HG03103 (cell line): ENCODE measurements around the gene OPTN.
"Not testable (repeated sequence)": the region's sequence is repeated elsewhere in the genome, so short reads cannot be mapped to it uniquely, and the experiment has no call there.

Experiments
- ATAC-seq: cut with Tn5 transposase; IDR thresholded peaks from one replicate; pipeline ENCODE4 v1.9.1; 2021; ENCODE audit warnings: low read depth; ENCODE audit not compliant: unreplicated experiment

OPTN gene

GRCh38 chr10:13087986-13088618 lies 11.9 kb upstream of the OPTN start:
- no peak for ATAC-seq

DNA sequence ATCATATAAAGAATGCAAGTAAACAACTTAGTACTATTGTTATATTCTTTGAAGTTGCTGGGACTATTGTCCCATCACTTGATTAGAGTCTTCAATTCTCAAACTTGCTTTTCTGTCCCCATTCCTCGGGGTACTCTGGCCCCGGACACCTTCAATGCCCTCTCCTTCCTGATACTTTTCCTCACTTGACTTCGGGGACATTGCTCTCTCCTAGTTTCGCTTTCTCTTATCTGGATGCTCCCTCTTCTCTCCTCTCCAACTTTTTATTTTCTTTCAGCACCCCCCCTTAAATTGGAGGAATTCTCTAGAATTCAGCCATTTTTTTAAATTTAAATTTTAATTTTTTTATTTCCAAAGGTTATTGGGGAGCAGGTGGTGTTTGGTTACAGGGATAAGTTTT lies 10.6 kb upstream of the OPTN start:
- ATAC-seq = no peak

DNA sequence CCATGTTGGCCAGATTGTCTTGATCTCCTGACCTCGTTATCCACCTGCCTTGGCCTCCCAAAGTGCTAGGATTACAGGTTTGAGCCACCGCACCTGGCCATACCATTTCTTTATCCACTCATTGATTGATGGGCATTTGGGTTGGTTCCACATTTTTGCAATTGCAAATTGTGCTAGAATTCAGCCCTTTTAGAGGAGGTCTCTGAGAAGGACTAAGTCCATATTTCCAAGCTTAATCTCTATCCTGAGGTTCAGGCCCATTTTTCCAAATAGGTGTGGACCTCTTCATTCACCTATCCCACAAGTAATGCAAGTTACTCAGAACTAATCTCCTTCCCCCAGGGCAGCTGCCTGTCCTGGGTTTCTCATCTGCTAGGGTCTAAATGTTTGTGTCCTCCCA lies 9.7 kb upstream of the OPTN start:
- no peak for ATAC-seq

DNA sequence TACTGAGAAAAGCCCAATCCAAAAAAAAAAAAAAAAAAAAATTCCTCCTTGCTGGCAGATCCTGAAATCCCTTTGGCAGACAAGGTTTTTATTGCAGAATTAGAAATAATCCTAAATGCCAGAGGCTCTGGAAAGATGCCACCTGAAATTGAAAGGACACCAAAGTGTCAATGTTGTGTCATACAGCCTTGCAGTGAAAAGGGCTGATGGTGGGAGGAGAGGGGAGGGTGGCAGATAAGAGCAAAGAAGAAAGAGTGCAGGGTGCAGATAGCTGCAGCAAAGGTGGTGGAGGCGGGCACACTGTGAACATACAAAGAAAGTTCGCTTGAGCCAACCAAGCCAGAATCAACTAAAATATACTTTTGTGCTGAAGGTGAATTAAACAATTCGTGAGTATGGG lies 8.2 kb upstream of the OPTN start:
- no peak for ATAC-seq

GRCh38 chr10:13092291-13093102 lies 7.5 kb upstream of the OPTN start:
- no peak for ATAC-seq

GRCh38 chr10:13094082-13094481 lies 5.9 kb upstream of the OPTN start:
- not testable (repeated sequence) for ATAC-seq

DNA sequence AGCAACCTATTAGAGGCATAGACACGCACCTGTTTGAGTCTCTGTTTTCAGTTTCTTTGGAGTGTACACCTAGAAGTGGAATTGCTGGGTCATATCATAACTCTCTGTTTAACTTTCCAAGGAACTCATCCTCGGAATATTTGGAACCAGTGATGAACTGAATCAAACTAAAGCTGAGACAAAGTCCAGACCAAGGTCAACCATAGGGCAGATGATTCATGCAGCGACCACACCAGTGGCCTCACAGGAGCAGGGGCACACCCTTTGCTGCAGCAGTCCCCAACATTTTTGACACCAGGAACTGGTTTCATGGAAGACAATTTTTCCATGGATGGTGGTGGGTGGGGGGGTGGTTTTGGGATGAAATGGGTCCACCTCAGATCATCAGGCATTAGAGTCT lies 4.9 kb upstream of the OPTN start:
- ATAC-seq = no peak

GRCh38 chr10:13095929-13096328 lies 4.0 kb upstream of the OPTN start:
- no peak for ATAC-seq

DNA sequence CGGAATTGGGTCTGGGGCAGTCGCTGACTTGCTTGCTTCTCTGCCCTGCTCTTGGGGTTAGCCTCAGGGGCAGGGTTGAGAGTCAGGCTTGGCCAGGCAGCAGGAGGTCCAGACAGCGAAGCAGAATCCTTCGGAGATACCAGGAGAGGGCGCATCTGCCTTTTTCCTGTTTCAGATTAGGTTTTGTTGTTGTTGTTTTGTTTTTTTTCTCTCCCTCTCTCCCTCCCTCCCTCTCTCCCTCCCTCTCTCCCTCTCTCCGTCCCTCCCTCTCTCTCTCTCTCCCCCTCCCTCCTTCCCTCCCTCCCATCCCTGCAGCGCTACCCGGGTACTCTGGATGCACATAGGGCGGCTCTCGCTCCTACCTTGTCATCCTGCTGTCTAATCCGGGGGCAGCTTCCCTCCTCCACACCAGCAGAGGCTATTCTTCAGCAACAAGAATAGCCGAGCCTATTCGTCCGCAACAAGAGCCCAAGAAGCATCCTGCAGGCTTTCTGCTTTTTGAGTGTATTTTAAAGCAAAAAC lies 758 bp upstream of the OPTN start:
- ATAC-seq = peak; percentile 33

- ATAC-seq = peak; percentile 19
Measured at GRCh38 chr10:13100349-13101294, 659 bp downstream of the OPTN start.

DNA sequence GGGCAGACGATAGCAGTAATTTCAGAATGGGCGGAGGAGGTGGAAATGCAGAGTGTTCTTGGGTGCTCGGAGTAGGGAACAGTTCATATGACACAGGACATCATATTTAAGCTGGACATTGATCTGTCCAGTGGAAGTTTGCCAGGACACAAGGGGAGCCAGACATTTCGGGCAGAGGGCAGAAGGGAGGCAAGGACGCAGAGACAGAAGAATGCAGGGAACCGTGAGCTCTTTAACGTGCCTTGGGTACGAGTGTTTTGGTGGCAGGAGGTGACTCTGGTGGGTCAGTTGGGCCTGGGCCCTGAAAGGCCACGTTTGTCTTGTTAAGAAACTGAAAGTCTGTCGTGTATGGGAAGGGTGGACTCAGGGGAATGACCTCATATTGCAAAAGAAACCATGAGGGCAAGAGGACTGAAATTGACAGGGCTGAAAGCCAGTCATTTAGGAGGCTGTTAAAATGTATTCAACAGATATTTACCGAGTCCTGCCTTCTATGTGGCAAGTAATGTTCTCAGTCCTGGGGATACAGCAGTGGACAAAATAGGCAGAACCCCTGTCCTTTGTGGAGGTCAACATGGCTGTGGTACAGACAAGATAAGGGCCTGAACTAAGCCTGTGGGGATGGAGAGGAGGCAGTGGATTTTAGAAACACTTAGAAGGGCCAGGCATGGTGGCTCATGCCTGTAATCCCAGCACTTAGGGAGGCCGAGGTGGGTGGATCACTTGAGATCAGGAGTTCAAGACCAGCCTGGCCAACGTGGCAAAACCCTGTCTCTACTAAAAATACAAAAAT lies 2.2 kb downstream of the OPTN start:
- no peak for ATAC-seq

DNA sequence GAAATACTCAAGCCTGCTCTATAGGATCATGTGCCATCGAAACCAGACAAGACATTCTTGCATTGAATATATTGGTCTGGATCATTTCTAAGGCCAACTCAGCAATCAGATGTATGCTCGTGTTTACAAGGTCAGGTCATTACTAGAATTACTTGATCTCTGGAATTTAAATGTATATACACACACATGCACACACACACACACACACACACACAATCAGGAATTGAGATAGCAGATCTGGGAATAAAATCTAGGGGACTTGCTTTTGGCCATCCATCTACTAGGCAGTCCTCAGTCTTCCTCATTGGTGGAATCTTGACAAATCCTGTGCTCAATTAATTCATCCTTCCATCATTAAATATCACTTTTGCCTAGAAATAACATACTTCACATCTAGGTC lies 3.6 kb downstream of the OPTN start:
- ATAC-seq = no peak

- ATAC-seq = no peak
Measured at GRCh38 chr10:13104697-13105096, 4.7 kb downstream of the OPTN start.

DNA sequence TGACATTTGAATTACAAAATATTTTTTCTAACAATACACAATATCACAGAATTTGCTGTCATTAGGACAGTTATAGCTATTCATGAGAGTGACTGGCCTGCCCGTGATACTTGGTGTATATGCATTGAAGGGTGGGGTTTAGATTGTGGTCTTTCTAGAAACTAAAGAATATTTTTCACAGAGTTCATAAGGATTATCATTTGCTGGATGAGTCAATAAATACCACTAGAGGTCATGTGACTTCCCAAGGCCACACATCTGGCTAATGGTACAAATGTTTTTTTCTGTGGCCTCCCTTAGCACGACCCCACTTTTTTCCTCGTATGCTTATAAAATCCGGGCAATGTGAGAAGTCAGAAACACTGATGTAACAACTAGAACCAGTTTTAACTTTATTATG lies 5.2 kb downstream of the OPTN start:
- no peak for ATAC-seq

DNA sequence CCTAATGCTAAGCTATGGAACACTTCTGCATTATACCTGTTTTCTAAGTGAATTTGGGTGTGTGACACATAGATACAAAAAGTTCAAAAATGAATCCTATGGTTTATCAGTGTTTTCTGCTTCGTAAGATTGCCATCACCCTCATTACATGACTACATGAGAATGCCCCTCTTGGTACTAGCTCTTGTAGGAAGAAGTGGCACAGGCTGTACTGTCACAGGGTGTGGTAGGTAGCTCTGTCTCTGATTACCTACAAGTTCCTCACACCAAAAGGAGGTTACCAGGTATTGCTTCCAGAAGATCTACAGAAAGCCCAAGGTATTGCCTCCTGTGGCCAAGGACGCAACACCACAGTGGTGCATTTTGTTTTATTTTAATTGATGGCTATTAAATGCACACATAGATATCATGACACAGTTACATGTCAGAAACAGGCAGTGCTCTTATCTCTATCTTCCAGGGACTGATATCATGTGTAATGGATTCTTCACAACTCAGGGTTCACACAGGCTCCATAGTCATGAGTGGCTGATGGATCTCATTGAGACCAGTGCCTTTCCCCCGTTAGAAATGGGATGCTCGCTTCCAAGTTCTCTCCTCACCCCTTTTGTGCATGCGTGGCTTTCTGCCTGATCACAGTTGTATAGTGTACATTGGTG lies 6.6 kb downstream of the OPTN start:
- ATAC-seq = no peak

- ATAC-seq = no peak
Measured at GRCh38 chr10:13110908-13111307, 10.9 kb downstream of the OPTN start.

DNA sequence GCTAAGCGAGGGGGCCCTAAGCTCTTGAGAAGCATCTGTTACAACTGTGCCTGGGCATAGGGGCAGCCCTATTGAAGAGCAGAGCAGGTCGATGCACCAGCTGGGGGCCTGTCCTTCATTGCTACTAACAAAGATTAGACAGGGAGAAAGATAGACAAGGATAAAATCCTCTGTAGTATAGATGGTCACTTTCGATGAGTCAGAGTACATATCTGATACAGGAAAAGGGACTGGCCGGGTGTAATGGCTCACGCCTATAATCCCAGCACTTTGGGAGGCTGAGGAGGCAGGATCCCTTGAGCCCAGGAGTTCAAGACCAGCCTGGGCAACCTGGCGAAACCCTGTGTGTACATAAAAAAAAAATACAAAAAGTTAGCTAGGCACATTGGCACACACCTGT lies 13.6 kb downstream of the OPTN start:
- ATAC-seq = no peak

GRCh38 chr10:13115832-13116803 lies 16.2 kb downstream of the OPTN start:
- ATAC-seq = no peak
